HepG2 (cell line): ENCODE results near the gene ARHGEF1. TPM values are rescaled to one million over a fixed set of nuclear protein-coding genes. Genes with fewer than 3 reads are reported as not detected.

Experiments
- ATF7 ChIP-seq, 2 experiments: fragments of 450-650 bp in 1 of 2; sonication (generic) in 1 of 2; formaldehyde crosslinking in 1 of 2; IDR thresholded peaks; 2 replicates each; pipeline versions ENCODE4 v1.4.0 to v1.6.1; 2016 to 2020; ENCODE audit warnings: antibody characterized with exemption in 1 of 2, mild to moderate bottlenecking in 1 of 2, missing genetic modification reagents in 1 of 2
- CHD2 ChIP-seq: IDR thresholded peaks from 2 replicates; pipeline ENCODE4 v1.6.1; 2011; ENCODE audit warnings: low read depth, low read length, improper control_type of control experiment
- DNMT3B ChIP-seq: conservative IDR thresholded peaks from 2 replicates; pipeline ENCODE4 v1.6.1; 2016; ENCODE audit warnings: missing biosample characterization, control low read depth
- DZIP1 ChIP-seq: sonication (generic); formaldehyde crosslinking; IDR thresholded peaks from 2 replicates; pipeline ENCODE4 v1.5.0; 2020; ENCODE audit warnings: mild to moderate bottlenecking, missing genetic modification reagents
- FLYWCH1 ChIP-seq: sonication (generic); formaldehyde crosslinking; IDR thresholded peaks from 2 replicates; pipeline ENCODE4 v1.8.1; 2023; ENCODE audit warnings: mild to moderate bottlenecking, missing genetic modification reagents
- FOXK1 ChIP-seq: sonication (generic); formaldehyde crosslinking; IDR thresholded peaks from 2 replicates; pipeline ENCODE4 v1.4.0; 2020; ENCODE audit warnings: low read depth, missing genetic modification reagents, borderline replicate concordance
- GABPB1 ChIP-seq: IDR thresholded peaks from 2 replicates; pipeline ENCODE4 v1.6.1; 2016; ENCODE audit warnings: mild to moderate bottlenecking, missing genetic modification reagents, moderate library complexity, missing compliant biosample characterization
- GTF2F1 ChIP-seq: fragments of 150-350 bp; IDR thresholded peaks from 2 replicates; pipeline ENCODE4 v1.6.1; 2014; ENCODE audit warnings: low read length
- MTA1 ChIP-seq: sonication (generic); formaldehyde crosslinking; IDR thresholded peaks from 2 replicates; pipeline ENCODE4 v1.4.0; 2020; ENCODE audit warnings: missing genetic modification reagents, mild to moderate bottlenecking, borderline replicate concordance
- POGK ChIP-seq: sonication (generic); formaldehyde crosslinking; conservative IDR thresholded peaks from 2 replicates; pipeline ENCODE4 v1.8.0; 2022; ENCODE audit warnings: mild to moderate bottlenecking, moderate library complexity, missing genetic modification reagents
- SALL1 ChIP-seq: sonication (generic); formaldehyde crosslinking; IDR thresholded peaks from 2 replicates; pipeline ENCODE4 v1.8.0; 2022; ENCODE audit warnings: mild to moderate bottlenecking, missing genetic modification reagents
- SP5 ChIP-seq: IDR thresholded peaks from 2 replicates; pipeline ENCODE4 v1.6.1; 2016; ENCODE audit warnings: low read depth, borderline replicate concordance
- TGIF2 ChIP-seq: IDR thresholded peaks from 2 replicates; pipeline ENCODE4 v1.6.1; 2016; ENCODE audit warnings: control low read depth, missing compliant biosample characterization
- ZBTB42 ChIP-seq: sonication (generic); formaldehyde crosslinking; IDR thresholded peaks from 2 replicates; pipeline ENCODE4 v1.5.0; 2020; ENCODE audit warnings: mild to moderate bottlenecking, missing genetic modification reagents
- ZC3H4 ChIP-seq: sonication (generic); formaldehyde crosslinking; IDR thresholded peaks from 2 replicates; pipeline ENCODE4 v1.4.0; 2020; ENCODE audit warnings: missing genetic modification reagents, borderline replicate concordance
- ZNF160 ChIP-seq: sonication (generic); formaldehyde crosslinking; IDR thresholded peaks from 2 replicates; pipeline ENCODE4 v1.8.0; 2022; ENCODE audit warnings: mild to moderate bottlenecking, inconsistent platforms, missing genetic modification reagents
- ZNF235 ChIP-seq: sonication (generic); formaldehyde crosslinking; IDR thresholded peaks from 2 replicates; pipeline ENCODE4 v1.8.1; 2023; ENCODE audit warnings: mild to moderate bottlenecking, missing genetic modification reagents, borderline replicate concordance
- ZNF382 ChIP-seq: sonication (generic); formaldehyde crosslinking; IDR thresholded peaks from 2 replicates; pipeline ENCODE4 v1.5.0; 2020; ENCODE audit warnings: missing genetic modification reagents, mild to moderate bottlenecking, borderline replicate concordance
- ZNF549 ChIP-seq: sonication (generic); formaldehyde crosslinking; IDR thresholded peaks from 2 replicates; pipeline ENCODE4 v1.5.0; 2020; ENCODE audit warnings: missing genetic modification reagents
- ZNF574 ChIP-seq: sonication (generic); formaldehyde crosslinking; IDR thresholded peaks from 2 replicates; pipeline ENCODE4 v1.4.0; 2020; ENCODE audit warnings: missing genetic modification reagents
- ZNF7 ChIP-seq: IDR thresholded peaks from 2 replicates; pipeline ENCODE4 v1.6.1; 2016; ENCODE audit warnings: missing biosample characterization, missing genetic modification reagents
- ZNF747 ChIP-seq: sonication (generic); formaldehyde crosslinking; IDR thresholded peaks from 2 replicates; pipeline ENCODE4 v1.8.1; 2023; ENCODE audit warnings: missing genetic modification reagents, mild to moderate bottlenecking, borderline replicate concordance
- ZNF788 ChIP-seq: sonication (generic); formaldehyde crosslinking; IDR thresholded peaks from 2 replicates; pipeline ENCODE4 v1.5.0; 2020; ENCODE audit warnings: mild to moderate bottlenecking, missing genetic modification reagents, borderline replicate concordance
- polyA plus RNA-seq, 8 experiments: library from polyadenylated mRNA; depleted of rRNA in 3 of 8; stranded (reverse) in 7 of 8; unstranded in 1 of 8; fragments of >200 nt; fragmentation: Illumina TruSeq in 4 of 8; extraction: Trizol in 4 of 8; gene quantifications; 2 replicates each; pipeline versions ENCODE4 v1.2.1 to v1.2.3, GENCODE V29; 2011 to 2016; ENCODE audit warnings: low read depth in 4 of 8, missing spikeins in 1 of 8, mixed read lengths in 1 of 8; ENCODE audit not compliant: insufficient read depth in 1 of 8
- total RNA-seq, 5 experiments: library from RNA; depleted of rRNA; stranded (reverse); fragments of >200 nt; fragmentation: Illumina TruSeq; extraction: Trizol; gene quantifications; 2 replicates each; pipeline ENCODE4 v1.2.3, GENCODE V29; 2016; ENCODE audit warnings: low read depth in 1 of 5

The ARHGEF1 gene
- total and polyA plus RNA-seq, 2 of the 13 experiments (the other 11 are each of a cell fraction or from before 2014, with no cell fraction given): 33.7 to 34.7 TPM

- no peak for TF ChIP-seq ZNF549 (CRISPR knock-in tag)
- no peak for TF ChIP-seq ZBTB42 (CRISPR knock-in tag)
- no peak; the same call in 1 of the 2 replicates for TF ChIP-seq ZC3H4 (CRISPR knock-in tag)
- TF ChIP-seq SP5 (CRISPR knock-in tag): peak; percentile 99
- TF ChIP-seq TGIF2: peak; percentile 82
- TF ChIP-seq DZIP1 (CRISPR knock-in tag): no peak
- TF ChIP-seq SALL1 (CRISPR knock-in tag): peak; percentile 59; the same call in 1 of the 2 replicates
- no peak for TF ChIP-seq ZNF160
- TF ChIP-seq ZNF747 (CRISPR knock-in tag): peak; percentile 77; the same call in 1 of the 2 replicates
- no peak for TF ChIP-seq GTF2F1
- TF ChIP-seq POGK: peak; percentile 56; the same call in 1 of the 2 replicates
- no peak for TF ChIP-seq FLYWCH1 (CRISPR knock-in tag)
- TF ChIP-seq ZNF382 (CRISPR knock-in tag): no peak
- TF ChIP-seq ATF7 (IDR thresholded peaks at IDR 0.05): no peak
- no peak for TF ChIP-seq ATF7 (CRISPR knock-in tag; IDR thresholded peaks at IDR 0.05)
- TF ChIP-seq ZNF574: peak; percentile 97
- TF ChIP-seq DNMT3B (CRISPR knock-in tag): no peak
- TF ChIP-seq ZNF235 (CRISPR knock-in tag): no peak
- peak; percentile 67 for TF ChIP-seq GABPB1 (CRISPR knock-in tag)
- peak; percentile 74; the same call in 1 of the 2 replicates for TF ChIP-seq FOXK1 (CRISPR knock-in tag)
- TF ChIP-seq ZNF788 (CRISPR knock-in tag): peak; percentile 84; the same call in 1 of the 2 replicates
- no peak for TF ChIP-seq CHD2
- peak; percentile 92; the same call in 1 of the 2 replicates for TF ChIP-seq MTA1 (CRISPR knock-in tag)
- 0 out of 2 replicates have a peak, but pooled peaks have one; percentile 58 for TF ChIP-seq ZNF7 (CRISPR knock-in tag)
Measured at GRCh38 chr19:41887711-41888382, 4.9 kb downstream of the ARHGEF1 start (continued).
